Gastroesophageal sphincter (tissue), 3 donors: Measurements from ENCODE around the gene CCRL2.

Source experiments
- POLR2A ChIP-seq, 2 donors: fragments of 450-650 bp; IDR thresholded peaks; one replicate each; pipeline ENCODE4 v1.6.1; 2017; ENCODE audit warnings: antibody characterized with exemption in 2 of 2, mild to moderate bottlenecking in 2 of 2, moderate library complexity in 1 of 2
- POLR2AphosphoS5 ChIP-seq: sonication (generic); formaldehyde crosslinking; IDR thresholded peaks from one replicate; pipeline ENCODE4 v1.6.1; 2017; ENCODE audit warnings: antibody characterized with exemption
- TF ChIP-seq, protein P1 (sequence below), 4 experiments: fragments of 200-600 bp in 2 of 4; fragments of 450-650 bp in 2 of 4; sonication (generic) in 1 of 4; IDR thresholded peaks; one replicate each; pipeline ENCODE4 v1.5.1; 2017 to 2019; ENCODE audit warnings: antibody characterized with exemption in 4 of 4, mild to moderate bottlenecking in 2 of 4, moderate library complexity in 2 of 4

DNA sequence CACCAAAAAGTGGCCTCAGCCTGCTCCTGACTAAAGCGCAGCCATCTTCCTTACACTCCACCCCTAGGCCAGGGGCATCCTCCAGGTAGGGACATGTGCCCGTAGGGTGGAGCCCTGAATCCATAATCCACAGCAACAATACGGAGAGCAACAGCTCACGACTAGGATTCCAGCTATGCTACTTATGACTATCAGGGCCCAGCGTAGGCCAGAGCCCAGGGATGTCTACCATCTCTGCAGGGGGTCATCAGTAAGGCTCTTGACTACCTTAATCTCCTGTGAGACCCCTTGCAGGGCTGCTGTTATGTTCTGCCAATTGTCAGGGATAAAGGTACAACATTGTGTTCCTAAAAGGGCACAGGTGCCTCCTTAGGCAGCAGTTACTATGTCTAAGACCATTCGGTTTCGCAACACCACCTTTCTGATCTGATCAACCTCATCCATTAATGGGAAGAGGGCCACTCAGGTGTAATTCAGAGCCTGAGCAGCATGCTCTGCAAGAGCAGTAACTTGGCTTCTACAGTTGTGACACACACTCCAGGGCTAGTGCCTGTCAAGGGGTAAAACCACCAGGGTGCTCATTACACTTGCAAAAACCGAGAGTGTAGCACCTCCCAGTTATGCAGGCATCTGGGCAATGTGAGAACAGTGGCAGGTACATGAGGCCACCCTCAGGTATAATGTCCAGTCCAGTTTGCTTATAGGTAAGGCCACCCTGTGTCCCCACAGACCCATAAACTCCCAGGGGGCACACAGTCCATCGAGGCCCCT lies 11.0 kb downstream of the CCRL2 start:
- TF ChIP-seq, protein P1, sequence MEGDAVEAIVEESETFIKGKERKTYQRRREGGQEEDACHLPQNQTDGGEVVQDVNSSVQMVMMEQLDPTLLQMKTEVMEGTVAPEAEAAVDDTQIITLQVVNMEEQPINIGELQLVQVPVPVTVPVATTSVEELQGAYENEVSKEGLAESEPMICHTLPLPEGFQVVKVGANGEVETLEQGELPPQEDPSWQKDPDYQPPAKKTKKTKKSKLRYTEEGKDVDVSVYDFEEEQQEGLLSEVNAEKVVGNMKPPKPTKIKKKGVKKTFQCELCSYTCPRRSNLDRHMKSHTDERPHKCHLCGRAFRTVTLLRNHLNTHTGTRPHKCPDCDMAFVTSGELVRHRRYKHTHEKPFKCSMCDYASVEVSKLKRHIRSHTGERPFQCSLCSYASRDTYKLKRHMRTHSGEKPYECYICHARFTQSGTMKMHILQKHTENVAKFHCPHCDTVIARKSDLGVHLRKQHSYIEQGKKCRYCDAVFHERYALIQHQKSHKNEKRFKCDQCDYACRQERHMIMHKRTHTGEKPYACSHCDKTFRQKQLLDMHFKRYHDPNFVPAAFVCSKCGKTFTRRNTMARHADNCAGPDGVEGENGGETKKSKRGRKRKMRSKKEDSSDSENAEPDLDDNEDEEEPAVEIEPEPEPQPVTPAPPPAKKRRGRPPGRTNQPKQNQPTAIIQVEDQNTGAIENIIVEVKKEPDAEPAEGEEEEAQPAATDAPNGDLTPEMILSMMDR (IDR thresholded peaks at IDR 0.05): no peak
- TF ChIP-seq POLR2AphosphoS5 (no peak), POLR2A (IDR thresholded peaks at IDR 0.05) (no peak)
